Amygdala (tissue), 56 donors: ENCODE results near the gene IPPK.

Experiments
- DNase-seq, 56 donors: peaks; one replicate each; lab custom pipeline; 2025; lab: John Stamatoyannopoulos, UW

The IPPK gene

GRCh38 chr9:92658176-92658575, 11.8 kb downstream of the IPPK start:
- no peak for DNase-seq

DNA sequence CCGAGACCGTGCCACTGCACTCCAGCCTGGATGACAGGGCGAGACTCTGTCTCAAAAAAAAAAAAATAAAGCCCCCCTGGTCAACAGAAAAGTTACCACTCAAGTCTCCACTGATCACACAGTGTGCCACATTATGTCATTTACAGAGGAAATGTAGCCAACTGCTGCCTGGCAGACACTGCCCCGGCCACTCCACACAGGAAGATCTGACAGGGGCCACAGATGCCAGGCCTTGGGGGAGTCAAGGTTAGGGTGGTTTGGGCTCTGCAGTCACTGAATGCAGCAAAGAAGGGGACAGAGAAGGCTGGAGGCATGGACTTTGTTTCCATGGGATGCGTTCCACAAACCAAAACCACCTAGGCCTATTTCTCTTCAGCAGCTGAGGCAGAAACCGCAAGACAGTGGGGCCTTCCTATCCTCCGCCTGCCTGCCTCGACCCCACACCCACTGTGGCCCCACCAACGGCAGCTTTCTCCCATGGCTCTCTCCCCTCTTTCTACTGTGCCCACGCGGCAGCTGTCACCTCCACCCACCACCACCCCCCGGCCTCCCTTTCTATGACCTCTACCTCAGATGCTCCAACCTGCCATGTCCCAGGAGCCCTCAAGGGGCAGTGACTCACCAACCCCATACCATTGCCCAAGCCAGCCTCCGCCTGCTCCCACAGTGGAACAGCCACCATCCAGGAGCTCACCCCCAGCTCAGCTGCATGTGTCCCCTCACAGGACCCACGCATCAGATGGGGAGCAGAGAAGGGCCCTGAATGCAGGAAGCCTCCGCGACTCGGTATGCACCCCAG, 12.4 kb downstream of the IPPK start:
- DNase-seq: no peak

DNA sequence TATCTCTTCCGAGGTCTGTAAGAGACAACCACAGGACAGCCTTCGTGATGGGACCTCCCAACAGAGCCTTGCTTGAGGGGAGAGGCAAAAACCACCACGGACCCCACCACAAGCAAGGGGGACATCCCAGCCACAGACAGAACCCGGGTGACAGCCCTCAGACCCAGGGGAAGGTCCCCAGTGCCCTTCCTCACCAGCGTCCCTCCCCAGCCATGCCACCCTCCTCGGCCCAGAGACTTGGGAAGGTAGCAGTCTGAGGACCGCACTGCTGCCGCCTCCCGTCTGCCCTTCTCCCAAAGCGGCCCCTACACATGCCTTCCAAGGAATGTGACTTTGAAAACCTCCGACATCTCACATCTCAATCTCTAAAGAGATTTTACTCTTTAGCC, 13.4 kb downstream of the IPPK start:
- no peak for DNase-seq

DNA sequence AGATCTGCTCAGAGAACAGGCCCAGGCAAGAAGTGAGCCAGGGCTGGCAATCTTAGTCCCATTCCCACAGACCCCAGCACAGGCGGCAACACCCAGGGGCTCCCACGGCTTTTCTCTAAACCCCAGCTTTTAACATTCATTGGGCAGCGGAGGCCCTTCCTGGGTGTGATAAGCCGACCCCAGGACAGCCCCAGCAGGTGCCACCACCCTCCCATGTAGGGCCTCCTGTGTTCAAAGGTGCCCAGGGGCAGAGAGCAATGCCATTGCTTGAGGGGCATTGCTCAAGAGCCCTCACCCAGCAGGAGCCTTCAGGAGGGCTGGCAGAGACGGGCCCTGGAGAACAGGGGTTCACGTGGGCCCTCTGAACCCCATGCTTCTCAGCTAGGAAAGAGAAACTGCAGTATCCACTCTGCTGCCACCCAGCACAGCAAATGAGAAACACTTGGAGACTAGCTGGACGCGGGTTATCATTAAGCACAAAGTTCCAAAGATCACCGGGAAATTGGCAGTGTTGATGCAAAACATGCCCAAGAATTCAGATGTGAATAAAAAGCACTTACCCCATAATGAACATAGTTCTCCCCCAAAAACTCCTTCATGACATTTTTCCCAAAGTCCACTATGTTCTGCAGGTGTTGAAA, 13.9 kb downstream of the IPPK start:
- no peak for DNase-seq

- DNase-seq: no peak
These were observed 14.6 kb downstream of the IPPK start for GRCh38 chr9:92655366-92655765.

- DNase-seq: peak in 2 of 56 donors; percentile 9 to 25
These were observed 15.2 kb downstream of the IPPK start for GRCh38 chr9:92654481-92655301.

GRCh38 chr9:92652461-92652860, 17.5 kb downstream of the IPPK start:
- DNase-seq: no peak

GRCh38 chr9:92650839-92651621, 18.9 kb downstream of the IPPK start:
- DNase-seq: peak in 2 of 56 donors; percentile 5 to 15

DNA sequence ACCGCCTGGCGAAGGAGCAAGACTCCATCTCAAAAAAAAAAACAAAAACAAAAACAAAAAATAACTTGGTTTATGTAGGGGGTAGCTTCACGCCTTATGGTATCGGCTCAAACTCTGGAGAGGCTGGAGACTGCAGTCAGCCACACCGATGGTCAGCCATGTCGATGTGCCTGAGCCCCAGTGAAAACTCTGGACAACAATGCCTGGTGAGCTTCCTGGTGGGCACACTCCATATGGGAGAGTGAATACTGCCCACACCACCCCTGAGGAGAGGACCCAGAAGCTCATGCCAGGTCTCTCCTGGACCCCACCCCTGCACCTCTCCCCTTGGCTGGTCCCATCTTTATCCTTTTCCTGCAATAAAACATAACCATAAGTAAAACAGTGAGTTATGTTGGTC, 19.6 kb downstream of the IPPK start:
- DNase-seq: no peak

DNA sequence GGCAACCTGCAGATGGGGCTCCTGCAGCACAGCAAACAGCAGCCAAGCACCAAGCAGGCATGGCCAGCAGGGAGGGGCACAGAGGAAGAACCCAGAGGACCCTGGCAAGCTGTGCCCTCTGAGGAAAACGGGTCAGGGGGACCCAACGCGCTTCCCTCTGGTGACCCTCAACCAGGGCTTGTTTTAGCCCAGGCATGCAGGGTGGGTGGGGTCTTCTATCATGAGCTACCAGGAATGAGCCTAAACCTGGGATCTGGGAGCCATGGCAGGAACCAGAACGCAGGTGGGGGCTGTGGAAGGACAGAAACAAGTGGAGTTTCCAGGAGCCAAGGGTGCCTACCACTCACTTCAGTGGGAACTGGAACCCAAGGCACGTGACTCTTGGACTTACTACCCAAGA, 20.9 kb downstream of the IPPK start:
- no peak for DNase-seq

DNA sequence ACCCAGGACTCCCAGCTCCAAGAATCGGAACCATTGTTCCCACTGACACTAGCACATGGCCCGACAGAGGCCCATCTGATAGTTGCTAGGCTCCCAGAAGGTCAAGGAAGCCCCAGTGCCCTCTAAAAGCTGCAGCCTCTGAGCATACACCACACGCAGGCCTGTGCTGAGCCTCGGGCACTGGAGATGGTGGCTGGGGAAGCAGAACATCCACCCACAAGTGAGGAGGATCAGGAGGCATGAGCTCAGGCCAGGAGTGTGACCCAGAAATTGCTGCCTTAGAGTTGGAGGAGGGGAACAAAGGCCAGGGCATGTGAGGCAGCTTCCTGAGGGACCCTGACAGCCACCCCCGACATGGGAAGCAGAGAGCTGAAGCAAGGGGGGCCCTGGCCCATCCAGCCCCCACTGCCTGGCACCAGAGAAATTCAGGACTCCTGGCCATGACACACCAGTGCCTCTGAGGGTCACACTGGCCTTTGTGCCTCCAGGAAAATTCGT, 21.4 kb downstream of the IPPK start:
- no peak for DNase-seq

DNA sequence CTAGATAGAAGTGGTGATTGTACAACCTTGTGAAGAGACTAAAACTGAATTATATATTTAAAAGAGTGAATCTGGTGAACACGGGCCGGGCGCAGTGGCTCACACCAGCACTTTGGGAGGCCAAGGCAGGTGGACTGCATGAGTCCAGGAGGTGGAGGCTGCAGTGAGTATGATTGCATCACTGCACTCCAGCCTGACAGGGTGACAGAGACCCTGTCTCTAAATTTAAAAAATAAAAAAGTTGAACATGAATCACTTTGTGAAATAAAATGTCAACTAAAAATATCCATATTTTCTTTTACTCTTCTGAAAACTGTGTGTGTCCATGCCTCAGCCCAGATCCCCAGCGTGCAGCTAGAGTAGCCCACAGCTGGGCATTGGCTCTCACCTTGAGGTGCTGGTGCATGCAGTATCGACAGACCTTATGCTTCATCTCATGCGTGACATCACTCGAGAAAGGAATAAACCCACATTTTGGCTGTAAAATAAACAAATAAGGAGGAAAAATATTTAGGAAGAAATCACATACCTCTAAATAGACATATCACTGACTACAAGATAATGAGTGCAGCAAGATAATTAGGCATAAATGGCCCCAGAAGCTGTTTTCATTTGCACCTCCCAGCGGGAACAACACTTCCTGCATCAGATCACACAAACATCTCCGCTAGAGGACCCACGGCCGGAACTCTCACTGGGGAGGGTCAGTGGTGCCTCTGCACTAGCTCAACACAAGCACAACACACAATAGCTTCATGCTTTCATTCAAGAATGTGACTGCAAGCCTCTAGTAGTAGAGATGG, 22.1 kb downstream of the IPPK start:
- DNase-seq: peak in 1 of 56 donors; percentile 33

- DNase-seq: no peak
These were observed 24.9 kb downstream of the IPPK start for GRCh38 chr9:92645041-92645440.

- DNase-seq: no peak
These were observed 25.7 kb downstream of the IPPK start for GRCh38 chr9:92644278-92644677.

- DNase-seq: no peak
These were observed 27.4 kb downstream of the IPPK start for GRCh38 chr9:92642564-92642963.

DNA sequence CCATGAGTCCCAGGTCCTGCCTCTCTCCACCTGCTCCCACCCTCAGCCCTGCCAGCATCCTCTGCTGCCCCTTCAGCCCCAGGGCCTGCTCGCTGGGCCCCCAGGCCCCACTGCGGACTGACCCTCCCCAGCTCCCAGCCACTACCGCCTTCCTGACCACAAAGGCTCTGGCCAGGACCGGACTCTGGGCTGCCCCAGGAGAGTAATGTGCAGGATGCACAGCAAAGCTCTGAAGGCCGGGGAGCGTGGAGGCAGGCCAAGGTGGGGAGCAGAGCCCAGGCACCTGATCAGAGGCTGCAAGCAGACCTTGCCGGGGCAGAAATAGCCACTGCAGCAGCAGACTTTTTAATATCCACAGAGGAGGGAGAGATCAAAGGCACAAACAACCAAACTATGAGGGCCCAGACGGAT, 27.9 kb downstream of the IPPK start:
- no peak for DNase-seq

DNA sequence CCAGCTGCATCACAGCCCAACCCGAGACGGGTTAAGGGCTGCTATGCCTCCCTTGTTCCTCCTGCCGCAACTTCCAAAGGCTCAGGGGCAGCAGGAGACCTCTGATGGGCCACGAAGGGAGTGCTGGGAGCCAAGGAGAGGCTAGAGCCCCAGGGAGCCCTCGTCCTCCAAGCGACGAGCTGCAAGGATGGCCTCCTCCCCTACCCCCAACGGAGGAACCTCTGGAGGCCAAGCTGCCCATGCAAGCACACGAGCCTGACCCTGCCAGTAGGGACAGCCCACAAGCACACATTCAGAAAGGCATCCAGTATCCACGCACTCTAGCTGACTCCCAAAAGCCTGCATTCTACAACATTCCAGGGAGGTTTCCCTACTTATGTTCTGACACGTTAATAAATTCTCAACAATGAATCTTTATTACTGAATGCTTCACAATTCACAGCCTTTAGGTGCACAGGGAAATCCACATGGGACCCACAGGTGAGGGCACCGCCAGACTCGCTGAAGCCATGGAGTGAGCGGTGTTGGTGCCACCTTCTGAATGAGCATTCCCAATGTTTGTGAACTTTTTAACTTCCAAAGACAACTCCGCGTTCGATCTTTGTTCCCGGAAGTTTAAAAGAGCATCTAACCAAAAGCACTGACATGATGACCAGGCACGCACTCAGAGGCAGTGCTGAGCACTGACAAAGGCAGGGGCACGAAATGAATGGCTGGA, 28.7 kb downstream of the IPPK start:
- no peak for DNase-seq

DNA sequence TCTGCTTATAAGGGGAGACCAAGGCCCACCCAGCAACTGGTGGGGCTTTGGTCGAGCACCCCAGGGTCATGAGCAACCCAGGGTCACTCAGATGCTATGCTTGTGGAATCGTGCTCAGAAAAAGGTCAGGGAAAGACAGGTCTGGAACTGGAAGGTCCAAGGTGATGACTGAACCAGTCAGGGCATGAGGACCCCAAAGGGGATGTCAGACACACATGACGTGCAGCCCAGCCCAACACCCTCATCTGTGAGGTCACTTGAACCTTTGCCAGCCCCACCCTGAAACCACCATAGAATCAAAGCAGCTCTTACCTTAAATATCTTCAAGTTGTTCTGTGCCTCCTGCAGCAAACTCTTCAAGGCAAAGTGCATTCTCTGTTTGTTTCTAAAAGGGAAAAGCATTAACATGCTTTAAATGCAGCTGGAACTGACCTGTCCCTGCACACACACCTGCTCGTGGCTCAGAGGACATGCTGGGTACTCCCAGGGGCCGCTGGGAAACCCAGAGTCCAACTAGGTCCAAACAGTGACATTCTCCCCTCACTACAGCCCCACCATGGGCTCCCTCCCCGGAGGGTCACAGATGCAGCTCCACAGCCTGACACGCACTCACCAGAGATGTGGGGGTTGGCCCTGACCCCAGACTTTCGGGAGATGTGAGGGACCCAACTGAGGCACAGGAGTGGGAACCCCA, 29.4 kb downstream of the IPPK start:
- DNase-seq: no peak
